WTC11 (cell line): ENCODE data around the gene HAUS2. TPM values are rescaled to one million over a fixed set of nuclear protein-coding genes. Genes with fewer than 3 reads are reported as not detected.

Experiments
- ATAC-seq: fragments of 200-7000 bp; cut with Tn5 transposase; 2 replicates; pipeline ENCODE4 v1.10.0; 2021; ENCODE audit warnings: mild to moderate bottlenecking, moderate library complexity
- CTCF ChIA-PET: fragments of 300-600 bp; sonication (Branson Sonifier 250); formaldehyde crosslinking; loops from one replicate; lab custom pipeline; 2021; ENCODE audit warnings: antibody characterized with exemption; lab: Charles Lee
- POLR2A ChIA-PET: fragments of 350-600 bp; sonication (Branson Sonifier 250); formaldehyde crosslinking; loops from one replicate; lab custom pipeline; 2021; ENCODE audit warnings: antibody characterized with exemption; lab: Charles Lee
- DNase-seq: peaks from one replicate; pipeline ENCODE4 v3.0.0; 2021; ENCODE audit warnings: low spot score
- H3K27ac Mint-ChIP-seq: 2 replicates; pipeline ENCODE4 v1.8.0; 2021; ENCODE audit warnings: mixed read lengths
- H3K27me3 Mint-ChIP-seq: 2 replicates; pipeline ENCODE4 v1.8.0; 2021; ENCODE audit warnings: low read depth, mild to moderate bottlenecking, moderate library complexity, mixed read lengths
- H3K36me3 Mint-ChIP-seq: 2 replicates; pipeline ENCODE4 v1.8.0; 2021; ENCODE audit warnings: mixed read lengths
- H3K4me1 Mint-ChIP-seq: 2 replicates; pipeline ENCODE4 v1.8.0; 2022; ENCODE audit warnings: mixed read lengths
- H3K4me3 Mint-ChIP-seq: 2 replicates; pipeline ENCODE4 v1.8.0; 2021; ENCODE audit warnings: mild to moderate bottlenecking, moderate library complexity, mixed read lengths
- H3K9me3 Mint-ChIP-seq: 2 replicates; pipeline ENCODE4 v1.8.0; 2021; ENCODE audit warnings: mixed read lengths
- FOXP1 ChIP-seq: sonication (generic); formaldehyde crosslinking; IDR thresholded peaks from 2 replicates; pipeline ENCODE4 v1.8.0; 2022; ENCODE audit warnings: missing genetic modification reagents, mild to moderate bottlenecking, moderate library complexity, borderline replicate concordance
- GRHL2 ChIP-seq: fragments of 250-450 bp; sonication (Bioruptor Pico); IDR thresholded peaks from 2 replicates; pipeline ENCODE4 v1.8.0; 2022; ENCODE audit warnings: mild to moderate bottlenecking, moderate library complexity; ENCODE audit not compliant: insufficient replicate concordance, severe bottlenecking
- GTF2I ChIP-seq: fragments of 250-450 bp; sonication (Bioruptor Pico); conservative IDR thresholded peaks from 2 replicates; pipeline ENCODE4 v1.4.0; 2021; ENCODE audit warnings: mild to moderate bottlenecking
- NFE2L1 ChIP-seq: sonication (generic); formaldehyde crosslinking; IDR thresholded peaks from 2 replicates; pipeline ENCODE4 v1.8.1; 2023; ENCODE audit warnings: missing genetic modification reagents
- NR1H2 ChIP-seq: sonication (generic); formaldehyde crosslinking; IDR thresholded peaks from 2 replicates; pipeline ENCODE4 v1.9.0; 2021; ENCODE audit warnings: mild to moderate bottlenecking, moderate library complexity, missing genetic modification reagents
- RORB ChIP-seq: fragments of 250-450 bp; sonication (Bioruptor Pico); IDR thresholded peaks from 2 replicates; pipeline ENCODE4 v1.9.0; 2021; ENCODE audit warnings: mild to moderate bottlenecking
- TEAD1 ChIP-seq: sonication (generic); formaldehyde crosslinking; IDR thresholded peaks from 2 replicates; pipeline ENCODE4 v1.8.0; 2022; ENCODE audit warnings: mild to moderate bottlenecking, missing genetic modification reagents
- ZNF232 ChIP-seq: sonication (generic); formaldehyde crosslinking; IDR thresholded peaks from 2 replicates; pipeline ENCODE4 v1.8.0; 2022; ENCODE audit warnings: mild to moderate bottlenecking, missing genetic modification reagents
- total RNA-seq: library from RNA; stranded (reverse); gene quantifications from 3 replicates; pipeline ENCODE4 v1.2.3, GENCODE V29; 2021
- TF ChIP-seq, protein P1 (sequence below): sonication (generic); formaldehyde crosslinking; IDR thresholded peaks from 2 replicates; pipeline ENCODE4 v1.8.1; 2022; ENCODE audit warnings: mild to moderate bottlenecking, moderate library complexity, missing genetic modification reagents
- TF ChIP-seq, protein P2 (sequence below): sonication (generic); formaldehyde crosslinking; IDR thresholded peaks from 2 replicates; pipeline ENCODE4 v1.8.0; 2022; ENCODE audit warnings: mild to moderate bottlenecking, missing genetic modification reagents
- TF ChIP-seq, protein P3 (sequence below): fragments of 200-600 bp; IDR thresholded peaks from 2 replicates; pipeline ENCODE4 v1.8.0; 2022; ENCODE audit warnings: antibody characterized with exemption
- TF ChIP-seq, protein P4 (sequence below): sonication (generic); formaldehyde crosslinking; IDR thresholded peaks from 2 replicates; pipeline ENCODE4 v1.8.0; 2022; ENCODE audit warnings: mild to moderate bottlenecking, missing genetic modification reagents
- TF ChIP-seq, protein P5 (sequence below): sonication (generic); formaldehyde crosslinking; IDR thresholded peaks from 2 replicates; pipeline ENCODE4 v1.8.1; 2023; ENCODE audit warnings: mild to moderate bottlenecking, moderate library complexity, missing genetic modification reagents
- TF ChIP-seq, protein P6 (sequence below): sonication (generic); formaldehyde crosslinking; IDR thresholded peaks from 2 replicates; pipeline ENCODE4 v1.8.0; 2023; ENCODE audit warnings: mild to moderate bottlenecking, missing genetic modification reagents
- TF ChIP-seq, protein P7 (sequence below): sonication (generic); formaldehyde crosslinking; conservative IDR thresholded peaks from 2 replicates; pipeline ENCODE4 v1.8.1; 2023; ENCODE audit warnings: mild to moderate bottlenecking, low read depth, missing genetic modification reagents, moderate library complexity
- TF ChIP-seq, protein P8 (sequence below): fragments of 250-450 bp; sonication (Bioruptor Pico); IDR thresholded peaks from 2 replicates; pipeline ENCODE4 v1.9.0; 2021; ENCODE audit warnings: mild to moderate bottlenecking, borderline replicate concordance

HAUS2 gene
- total RNA-seq, 1 experiment from 2014 or later, result 17.9 TPM

DNA sequence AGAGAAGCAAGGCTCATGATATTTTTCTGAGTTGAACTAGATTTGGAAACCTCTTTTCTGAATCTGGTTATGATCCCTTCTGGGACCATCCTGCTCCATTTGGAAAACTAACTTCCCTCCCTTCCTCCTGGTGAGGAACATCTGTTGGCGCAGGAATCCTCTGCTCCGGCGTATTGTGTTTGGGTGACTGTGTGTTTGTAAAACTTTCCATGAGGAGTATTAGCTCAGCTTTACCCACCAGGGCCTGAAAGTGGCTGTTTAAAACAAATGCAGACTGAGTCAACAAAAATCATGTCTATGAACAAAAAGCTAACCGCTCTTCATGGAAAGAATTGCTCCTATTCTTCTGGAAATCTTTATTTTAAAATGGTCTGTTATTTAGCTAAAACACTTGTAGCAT is 44.5 kb downstream of the HAUS2 start (continued):
- TF ChIP-seq, protein P1, sequence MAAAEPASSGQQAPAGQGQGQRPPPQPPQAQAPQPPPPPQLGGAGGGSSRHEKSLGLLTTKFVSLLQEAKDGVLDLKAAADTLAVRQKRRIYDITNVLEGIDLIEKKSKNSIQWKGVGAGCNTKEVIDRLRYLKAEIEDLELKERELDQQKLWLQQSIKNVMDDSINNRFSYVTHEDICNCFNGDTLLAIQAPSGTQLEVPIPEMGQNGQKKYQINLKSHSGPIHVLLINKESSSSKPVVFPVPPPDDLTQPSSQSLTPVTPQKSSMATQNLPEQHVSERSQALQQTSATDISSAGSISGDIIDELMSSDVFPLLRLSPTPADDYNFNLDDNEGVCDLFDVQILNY, result no peak
- TF ChIP-seq, protein P2, sequence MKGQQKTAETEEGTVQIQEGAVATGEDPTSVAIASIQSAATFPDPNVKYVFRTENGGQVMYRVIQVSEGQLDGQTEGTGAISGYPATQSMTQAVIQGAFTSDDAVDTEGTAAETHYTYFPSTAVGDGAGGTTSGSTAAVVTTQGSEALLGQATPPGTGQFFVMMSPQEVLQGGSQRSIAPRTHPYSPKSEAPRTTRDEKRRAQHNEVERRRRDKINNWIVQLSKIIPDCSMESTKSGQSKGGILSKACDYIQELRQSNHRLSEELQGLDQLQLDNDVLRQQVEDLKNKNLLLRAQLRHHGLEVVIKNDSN (CRISPR knock-in tag), result no peak

DNA sequence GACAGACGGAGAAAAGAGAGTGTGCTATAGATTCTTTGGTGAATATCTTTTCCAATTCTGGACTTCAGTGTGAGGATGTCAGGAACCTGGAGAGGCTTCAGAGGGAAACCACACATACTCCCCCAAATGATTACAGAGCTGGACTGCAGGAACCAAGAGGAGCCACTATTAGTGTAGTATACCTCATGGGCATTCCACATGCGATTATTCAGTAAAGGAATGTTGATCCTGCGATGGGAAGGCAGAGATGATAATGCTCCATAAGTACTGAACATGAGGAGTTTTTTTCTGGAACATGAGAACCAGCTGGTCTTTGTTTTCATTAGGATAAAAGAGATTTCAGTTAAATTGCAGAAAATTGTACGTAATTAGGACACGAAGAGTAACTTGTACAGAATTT is 45.5 kb downstream of the HAUS2 start:
- peaks cover 13% of the 10 kb centered on the region for H3K4me1 Mint-ChIP-seq
- DNase-seq (no peak), ATAC-seq (no peak)
- POLR2A ChIA-PET, result no interaction called here
- no peaks in the 10 kb centered on the region for H3K27me3 Mint-ChIP-seq
- no peaks in the 10 kb centered on the region for H3K9me3 Mint-ChIP-seq
- no peak overlapping the region for H3K4me3 Mint-ChIP-seq
- H3K36me3 Mint-ChIP-seq, result no peaks in the 10 kb centered on the region
- H3K27ac Mint-ChIP-seq, result 0 out of 2 replicates have a peak overlapping the region, but pooled peaks have one; percentile 23
- CTCF ChIA-PET, result no interaction called here
- no peak for TF ChIP-seq TEAD1 (CRISPR knock-in tag)
- TF ChIP-seq, protein P3, sequence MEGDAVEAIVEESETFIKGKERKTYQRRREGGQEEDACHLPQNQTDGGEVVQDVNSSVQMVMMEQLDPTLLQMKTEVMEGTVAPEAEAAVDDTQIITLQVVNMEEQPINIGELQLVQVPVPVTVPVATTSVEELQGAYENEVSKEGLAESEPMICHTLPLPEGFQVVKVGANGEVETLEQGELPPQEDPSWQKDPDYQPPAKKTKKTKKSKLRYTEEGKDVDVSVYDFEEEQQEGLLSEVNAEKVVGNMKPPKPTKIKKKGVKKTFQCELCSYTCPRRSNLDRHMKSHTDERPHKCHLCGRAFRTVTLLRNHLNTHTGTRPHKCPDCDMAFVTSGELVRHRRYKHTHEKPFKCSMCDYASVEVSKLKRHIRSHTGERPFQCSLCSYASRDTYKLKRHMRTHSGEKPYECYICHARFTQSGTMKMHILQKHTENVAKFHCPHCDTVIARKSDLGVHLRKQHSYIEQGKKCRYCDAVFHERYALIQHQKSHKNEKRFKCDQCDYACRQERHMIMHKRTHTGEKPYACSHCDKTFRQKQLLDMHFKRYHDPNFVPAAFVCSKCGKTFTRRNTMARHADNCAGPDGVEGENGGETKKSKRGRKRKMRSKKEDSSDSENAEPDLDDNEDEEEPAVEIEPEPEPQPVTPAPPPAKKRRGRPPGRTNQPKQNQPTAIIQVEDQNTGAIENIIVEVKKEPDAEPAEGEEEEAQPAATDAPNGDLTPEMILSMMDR, result no peak
- no peak for TF ChIP-seq NFE2L1 (CRISPR knock-in tag)
- TF ChIP-seq, protein P4, sequence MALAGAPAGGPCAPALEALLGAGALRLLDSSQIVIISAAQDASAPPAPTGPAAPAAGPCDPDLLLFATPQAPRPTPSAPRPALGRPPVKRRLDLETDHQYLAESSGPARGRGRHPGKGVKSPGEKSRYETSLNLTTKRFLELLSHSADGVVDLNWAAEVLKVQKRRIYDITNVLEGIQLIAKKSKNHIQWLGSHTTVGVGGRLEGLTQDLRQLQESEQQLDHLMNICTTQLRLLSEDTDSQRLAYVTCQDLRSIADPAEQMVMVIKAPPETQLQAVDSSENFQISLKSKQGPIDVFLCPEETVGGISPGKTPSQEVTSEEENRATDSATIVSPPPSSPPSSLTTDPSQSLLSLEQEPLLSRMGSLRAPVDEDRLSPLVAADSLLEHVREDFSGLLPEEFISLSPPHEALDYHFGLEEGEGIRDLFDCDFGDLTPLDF, result no peak
- no peak for TF ChIP-seq FOXP1
- TF ChIP-seq, protein P5, sequence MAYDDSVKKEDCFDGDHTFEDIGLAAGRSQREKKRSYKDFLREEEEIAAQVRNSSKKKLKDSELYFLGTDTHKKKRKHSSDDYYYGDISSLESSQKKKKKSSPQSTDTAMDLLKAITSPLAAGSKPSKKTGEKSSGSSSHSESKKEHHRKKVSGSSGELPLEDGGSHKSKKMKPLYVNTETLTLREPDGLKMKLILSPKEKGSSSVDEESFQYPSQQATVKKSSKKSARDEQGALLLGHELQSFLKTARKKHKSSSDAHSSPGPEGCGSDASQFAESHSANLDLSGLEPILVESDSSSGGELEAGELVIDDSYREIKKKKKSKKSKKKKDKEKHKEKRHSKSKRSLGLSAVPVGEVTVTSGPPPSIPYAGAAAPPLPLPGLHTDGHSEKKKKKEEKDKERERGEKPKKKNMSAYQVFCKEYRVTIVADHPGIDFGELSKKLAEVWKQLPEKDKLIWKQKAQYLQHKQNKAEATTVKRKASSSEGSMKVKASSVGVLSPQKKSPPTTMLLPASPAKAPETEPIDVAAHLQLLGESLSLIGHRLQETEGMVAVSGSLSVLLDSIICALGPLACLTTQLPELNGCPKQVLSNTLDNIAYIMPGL (CRISPR knock-in tag), result no peak
- no peak for TF ChIP-seq NR1H2 (CRISPR knock-in tag)
- no peak for TF ChIP-seq RORB (CRISPR knock-in tag)
- TF ChIP-seq, protein P6, sequence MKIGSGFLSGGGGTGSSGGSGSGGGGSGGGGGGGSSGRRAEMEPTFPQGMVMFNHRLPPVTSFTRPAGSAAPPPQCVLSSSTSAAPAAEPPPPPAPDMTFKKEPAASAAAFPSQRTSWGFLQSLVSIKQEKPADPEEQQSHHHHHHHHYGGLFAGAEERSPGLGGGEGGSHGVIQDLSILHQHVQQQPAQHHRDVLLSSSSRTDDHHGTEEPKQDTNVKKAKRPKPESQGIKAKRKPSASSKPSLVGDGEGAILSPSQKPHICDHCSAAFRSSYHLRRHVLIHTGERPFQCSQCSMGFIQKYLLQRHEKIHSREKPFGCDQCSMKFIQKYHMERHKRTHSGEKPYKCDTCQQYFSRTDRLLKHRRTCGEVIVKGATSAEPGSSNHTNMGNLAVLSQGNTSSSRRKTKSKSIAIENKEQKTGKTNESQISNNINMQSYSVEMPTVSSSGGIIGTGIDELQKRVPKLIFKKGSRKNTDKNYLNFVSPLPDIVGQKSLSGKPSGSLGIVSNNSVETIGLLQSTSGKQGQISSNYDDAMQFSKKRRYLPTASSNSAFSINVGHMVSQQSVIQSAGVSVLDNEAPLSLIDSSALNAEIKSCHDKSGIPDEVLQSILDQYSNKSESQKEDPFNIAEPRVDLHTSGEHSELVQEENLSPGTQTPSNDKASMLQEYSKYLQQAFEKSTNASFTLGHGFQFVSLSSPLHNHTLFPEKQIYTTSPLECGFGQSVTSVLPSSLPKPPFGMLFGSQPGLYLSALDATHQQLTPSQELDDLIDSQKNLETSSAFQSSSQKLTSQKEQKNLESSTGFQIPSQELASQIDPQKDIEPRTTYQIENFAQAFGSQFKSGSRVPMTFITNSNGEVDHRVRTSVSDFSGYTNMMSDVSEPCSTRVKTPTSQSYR, result no peak
- TF ChIP-seq GTF2I (CRISPR knock-in tag), result no peak
- TF ChIP-seq ZNF232, result no peak
- TF ChIP-seq, protein P7, sequence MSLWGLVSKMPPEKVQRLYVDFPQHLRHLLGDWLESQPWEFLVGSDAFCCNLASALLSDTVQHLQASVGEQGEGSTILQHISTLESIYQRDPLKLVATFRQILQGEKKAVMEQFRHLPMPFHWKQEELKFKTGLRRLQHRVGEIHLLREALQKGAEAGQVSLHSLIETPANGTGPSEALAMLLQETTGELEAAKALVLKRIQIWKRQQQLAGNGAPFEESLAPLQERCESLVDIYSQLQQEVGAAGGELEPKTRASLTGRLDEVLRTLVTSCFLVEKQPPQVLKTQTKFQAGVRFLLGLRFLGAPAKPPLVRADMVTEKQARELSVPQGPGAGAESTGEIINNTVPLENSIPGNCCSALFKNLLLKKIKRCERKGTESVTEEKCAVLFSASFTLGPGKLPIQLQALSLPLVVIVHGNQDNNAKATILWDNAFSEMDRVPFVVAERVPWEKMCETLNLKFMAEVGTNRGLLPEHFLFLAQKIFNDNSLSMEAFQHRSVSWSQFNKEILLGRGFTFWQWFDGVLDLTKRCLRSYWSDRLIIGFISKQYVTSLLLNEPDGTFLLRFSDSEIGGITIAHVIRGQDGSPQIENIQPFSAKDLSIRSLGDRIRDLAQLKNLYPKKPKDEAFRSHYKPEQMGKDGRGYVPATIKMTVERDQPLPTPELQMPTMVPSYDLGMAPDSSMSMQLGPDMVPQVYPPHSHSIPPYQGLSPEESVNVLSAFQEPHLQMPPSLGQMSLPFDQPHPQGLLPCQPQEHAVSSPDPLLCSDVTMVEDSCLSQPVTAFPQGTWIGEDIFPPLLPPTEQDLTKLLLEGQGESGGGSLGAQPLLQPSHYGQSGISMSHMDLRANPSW (CRISPR knock-in tag), result no peak
- TF ChIP-seq GRHL2 (CRISPR knock-in tag), result no peak
- TF ChIP-seq, protein P8, sequence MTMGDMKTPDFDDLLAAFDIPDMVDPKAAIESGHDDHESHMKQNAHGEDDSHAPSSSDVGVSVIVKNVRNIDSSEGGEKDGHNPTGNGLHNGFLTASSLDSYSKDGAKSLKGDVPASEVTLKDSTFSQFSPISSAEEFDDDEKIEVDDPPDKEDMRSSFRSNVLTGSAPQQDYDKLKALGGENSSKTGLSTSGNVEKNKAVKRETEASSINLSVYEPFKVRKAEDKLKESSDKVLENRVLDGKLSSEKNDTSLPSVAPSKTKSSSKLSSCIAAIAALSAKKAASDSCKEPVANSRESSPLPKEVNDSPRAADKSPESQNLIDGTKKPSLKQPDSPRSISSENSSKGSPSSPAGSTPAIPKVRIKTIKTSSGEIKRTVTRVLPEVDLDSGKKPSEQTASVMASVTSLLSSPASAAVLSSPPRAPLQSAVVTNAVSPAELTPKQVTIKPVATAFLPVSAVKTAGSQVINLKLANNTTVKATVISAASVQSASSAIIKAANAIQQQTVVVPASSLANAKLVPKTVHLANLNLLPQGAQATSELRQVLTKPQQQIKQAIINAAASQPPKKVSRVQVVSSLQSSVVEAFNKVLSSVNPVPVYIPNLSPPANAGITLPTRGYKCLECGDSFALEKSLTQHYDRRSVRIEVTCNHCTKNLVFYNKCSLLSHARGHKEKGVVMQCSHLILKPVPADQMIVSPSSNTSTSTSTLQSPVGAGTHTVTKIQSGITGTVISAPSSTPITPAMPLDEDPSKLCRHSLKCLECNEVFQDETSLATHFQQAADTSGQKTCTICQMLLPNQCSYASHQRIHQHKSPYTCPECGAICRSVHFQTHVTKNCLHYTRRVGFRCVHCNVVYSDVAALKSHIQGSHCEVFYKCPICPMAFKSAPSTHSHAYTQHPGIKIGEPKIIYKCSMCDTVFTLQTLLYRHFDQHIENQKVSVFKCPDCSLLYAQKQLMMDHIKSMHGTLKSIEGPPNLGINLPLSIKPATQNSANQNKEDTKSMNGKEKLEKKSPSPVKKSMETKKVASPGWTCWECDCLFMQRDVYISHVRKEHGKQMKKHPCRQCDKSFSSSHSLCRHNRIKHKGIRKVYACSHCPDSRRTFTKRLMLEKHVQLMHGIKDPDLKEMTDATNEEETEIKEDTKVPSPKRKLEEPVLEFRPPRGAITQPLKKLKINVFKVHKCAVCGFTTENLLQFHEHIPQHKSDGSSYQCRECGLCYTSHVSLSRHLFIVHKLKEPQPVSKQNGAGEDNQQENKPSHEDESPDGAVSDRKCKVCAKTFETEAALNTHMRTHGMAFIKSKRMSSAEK (CRISPR knock-in tag), result no peak
